Fibroblast of villous mesenchyme (primary cell): ENCODE results near the gene TOMM22. TPM values are rescaled to one million over a fixed set of nuclear protein-coding genes. Genes with fewer than 3 reads are reported as not detected.

Source experiments
- DNase-seq: peaks from one replicate; pipeline ENCODE4 v3.0.0-alpha.2; 2010; ENCODE audit warnings: low read depth
- H3K4me3 ChIP-seq: 2 replicates; pipeline ENCODE4 v1.5.1; 2011; ENCODE audit warnings: low read depth, mild to moderate bottlenecking, low read length
- total RNA-seq: library from RNA; depleted of rRNA; stranded (reverse); fragments of >200 nt; gene quantifications from 2 replicates; pipeline ENCODE4 v1.2.3, GENCODE V29; 2012
- TF ChIP-seq, protein P1 (sequence below): IDR thresholded peaks from 2 replicates; pipeline ENCODE4 v1.5.1; 2012; ENCODE audit warnings: low read depth, mild to moderate bottlenecking, low read length; ENCODE audit not compliant: insufficient read depth

The TOMM22 gene
- total RNA-seq, 1 donor = 88.9 TPM

DNA sequence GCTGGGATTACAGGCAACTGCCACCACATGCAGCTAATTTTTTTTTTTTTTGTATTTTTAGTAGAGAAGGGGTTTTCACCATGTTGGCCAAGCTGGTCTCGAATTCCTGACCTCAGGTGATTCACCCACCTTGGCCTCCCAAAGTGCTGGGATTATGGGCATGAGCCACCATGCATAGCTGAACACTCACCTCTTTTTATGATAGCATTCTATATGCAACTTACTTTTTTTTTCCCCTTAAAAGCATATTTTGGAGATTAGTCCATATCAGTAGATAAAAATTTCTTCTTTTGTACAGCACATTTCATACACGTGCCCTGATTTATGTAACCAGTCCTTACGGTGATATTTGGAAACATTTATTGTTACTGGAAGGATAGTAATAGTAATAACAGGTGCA is 38.6 kb downstream of the TOMM22 start:
- no peak for DNase-seq
- no peak overlapping the region for H3K4me3 ChIP-seq
- TF ChIP-seq, protein P1, sequence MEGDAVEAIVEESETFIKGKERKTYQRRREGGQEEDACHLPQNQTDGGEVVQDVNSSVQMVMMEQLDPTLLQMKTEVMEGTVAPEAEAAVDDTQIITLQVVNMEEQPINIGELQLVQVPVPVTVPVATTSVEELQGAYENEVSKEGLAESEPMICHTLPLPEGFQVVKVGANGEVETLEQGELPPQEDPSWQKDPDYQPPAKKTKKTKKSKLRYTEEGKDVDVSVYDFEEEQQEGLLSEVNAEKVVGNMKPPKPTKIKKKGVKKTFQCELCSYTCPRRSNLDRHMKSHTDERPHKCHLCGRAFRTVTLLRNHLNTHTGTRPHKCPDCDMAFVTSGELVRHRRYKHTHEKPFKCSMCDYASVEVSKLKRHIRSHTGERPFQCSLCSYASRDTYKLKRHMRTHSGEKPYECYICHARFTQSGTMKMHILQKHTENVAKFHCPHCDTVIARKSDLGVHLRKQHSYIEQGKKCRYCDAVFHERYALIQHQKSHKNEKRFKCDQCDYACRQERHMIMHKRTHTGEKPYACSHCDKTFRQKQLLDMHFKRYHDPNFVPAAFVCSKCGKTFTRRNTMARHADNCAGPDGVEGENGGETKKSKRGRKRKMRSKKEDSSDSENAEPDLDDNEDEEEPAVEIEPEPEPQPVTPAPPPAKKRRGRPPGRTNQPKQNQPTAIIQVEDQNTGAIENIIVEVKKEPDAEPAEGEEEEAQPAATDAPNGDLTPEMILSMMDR = no peak

DNA sequence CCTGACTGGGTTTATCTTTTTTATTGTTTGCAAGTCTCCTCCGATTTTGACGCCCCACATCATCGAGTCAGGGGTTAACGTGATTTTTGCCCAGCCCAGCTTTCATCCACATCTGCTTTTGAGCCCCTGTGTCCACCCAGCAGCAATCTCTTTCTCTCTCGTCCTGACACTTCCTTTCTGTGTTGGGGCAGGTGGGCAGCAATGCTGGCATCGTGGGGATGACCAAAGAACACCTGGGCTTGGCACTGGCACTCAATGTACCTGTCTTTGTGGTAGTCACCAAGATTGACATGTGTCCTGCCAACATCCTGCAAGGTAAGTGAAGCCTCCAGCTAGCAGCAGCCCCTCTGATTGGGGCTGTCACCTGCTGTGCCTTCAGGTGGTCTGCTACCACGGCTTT is 39.8 kb downstream of the TOMM22 start:
- no peak overlapping the region for H3K4me3 ChIP-seq
- TF ChIP-seq, protein P1 = no peak
- DNase-seq = no peak

DNA sequence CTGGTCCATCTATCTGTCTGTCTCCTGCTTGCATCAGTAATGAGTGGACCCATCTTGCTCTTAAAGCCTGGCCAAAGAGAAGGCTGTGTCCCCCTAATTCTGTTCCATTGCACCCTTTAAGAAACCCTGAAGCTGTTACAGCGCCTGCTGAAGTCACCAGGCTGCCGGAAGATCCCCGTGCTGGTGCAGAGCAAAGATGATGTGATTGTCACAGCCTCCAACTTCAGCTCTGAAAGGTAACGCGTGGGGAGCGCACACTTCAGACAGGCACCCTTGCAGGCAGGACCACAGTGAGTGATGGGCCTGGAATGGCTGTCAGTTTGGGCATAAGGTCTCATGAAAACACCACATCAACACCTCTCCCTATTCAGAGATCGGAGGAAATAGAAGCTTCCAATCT is 42.4 kb downstream of the TOMM22 start:
- H3K4me3 ChIP-seq = no peak overlapping the region
- no peak for DNase-seq
- TF ChIP-seq, protein P1 = no peak

DNA sequence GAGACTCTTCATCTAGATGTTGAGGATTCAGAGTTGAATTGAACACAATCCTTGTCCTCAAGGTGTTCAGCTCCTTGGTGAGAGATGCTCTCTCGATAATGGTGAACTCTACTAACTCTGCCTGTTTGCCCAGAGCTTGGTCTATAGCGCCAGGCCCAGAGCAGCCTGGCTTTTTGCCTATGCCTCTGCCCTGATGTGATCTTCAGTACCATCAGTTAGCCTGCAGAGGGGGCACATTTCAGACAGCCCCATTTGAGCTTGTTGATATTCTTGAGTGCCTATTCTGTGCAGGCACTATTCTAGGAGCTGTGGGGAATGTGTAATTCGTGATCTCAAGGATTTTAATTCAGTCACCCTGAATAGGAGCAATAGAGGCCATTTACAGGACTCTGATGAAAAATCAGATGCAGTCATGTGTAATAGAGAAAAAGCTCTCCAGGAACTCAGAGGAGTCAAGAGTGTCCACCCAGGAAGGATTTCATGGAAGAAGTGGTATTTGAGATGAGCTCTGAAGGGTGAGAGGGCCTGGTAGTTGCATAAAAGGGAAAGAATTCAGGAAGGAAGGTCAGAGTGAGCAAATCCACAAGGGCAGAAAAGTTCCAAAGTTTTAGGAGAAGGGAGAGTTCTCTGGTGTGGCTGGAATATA is 43.3 kb downstream of the TOMM22 start:
- DNase-seq = peak; percentile 35
- H3K4me3 ChIP-seq = no peak overlapping the region
- TF ChIP-seq, protein P1 = peak; percentile 59

DNA sequence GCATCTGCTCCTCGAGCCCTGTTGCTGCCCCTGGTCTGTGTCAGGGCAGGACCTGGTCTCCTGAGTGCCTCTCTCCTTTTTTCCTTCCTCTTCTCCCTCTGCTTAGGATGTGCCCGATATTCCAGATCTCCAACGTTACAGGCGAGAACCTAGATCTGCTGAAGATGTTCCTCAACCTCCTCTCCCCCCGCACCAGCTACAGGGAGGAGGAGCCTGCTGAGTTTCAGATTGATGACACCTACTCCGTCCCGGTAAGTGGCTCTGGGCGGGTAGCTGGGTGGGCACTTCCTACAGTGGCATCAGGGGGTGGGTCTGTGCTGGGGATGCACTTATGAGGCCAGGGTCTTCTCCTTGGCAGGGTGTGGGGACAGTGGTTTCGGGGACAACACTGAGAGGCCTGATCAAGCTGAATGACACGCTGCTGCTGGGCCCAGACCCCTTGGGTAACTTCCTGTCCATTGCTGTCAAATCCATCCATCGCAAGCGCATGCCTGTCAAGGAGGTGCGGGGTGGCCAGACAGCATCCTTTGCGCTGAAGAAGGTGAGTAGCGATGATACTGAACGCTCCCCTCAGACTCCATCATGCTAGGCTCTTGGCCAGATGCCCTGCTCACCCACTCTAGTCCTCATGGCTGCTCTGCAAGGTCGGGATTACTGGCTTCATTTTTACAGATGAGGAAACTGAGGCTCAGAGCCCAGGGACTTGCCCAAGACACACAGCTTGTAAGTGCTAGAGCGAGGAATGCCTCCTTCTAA is 44.3 kb downstream of the TOMM22 start:
- DNase-seq = no peak
- TF ChIP-seq, protein P1 = no peak
- H3K4me3 ChIP-seq = no peak overlapping the region

DNA sequence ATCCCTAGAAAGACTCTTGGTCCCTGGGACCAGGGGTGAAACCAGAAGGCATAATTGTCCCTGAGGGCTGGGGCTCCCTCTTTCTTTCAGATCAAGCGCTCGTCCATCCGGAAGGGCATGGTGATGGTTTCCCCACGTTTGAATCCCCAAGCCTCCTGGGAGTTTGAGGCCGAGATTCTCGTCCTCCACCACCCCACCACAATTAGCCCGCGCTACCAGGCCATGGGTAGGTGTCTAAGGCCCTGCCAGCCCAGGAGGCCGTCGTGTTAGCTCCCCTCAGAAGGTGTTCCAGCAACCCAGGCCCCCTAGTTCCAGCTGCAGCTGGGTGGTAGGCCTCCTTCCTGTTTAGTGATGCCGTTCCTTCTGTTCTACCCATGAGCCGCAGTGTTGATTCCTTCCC is 45.4 kb downstream of the TOMM22 start:
- TF ChIP-seq, protein P1 = no peak
- no peak overlapping the region for H3K4me3 ChIP-seq
- no peak for DNase-seq
